HG03095 (cell line): ENCODE data around the gene TFDP2.

Experiments
- ATAC-seq: cut with Tn5 transposase; IDR thresholded peaks from one replicate; pipeline ENCODE4 v1.9.1; 2021; ENCODE audit warnings: moderate library complexity; ENCODE audit not compliant: unreplicated experiment

The TFDP2 gene

GRCh38 chr3:141972399-141972798, 176.9 kb downstream of the TFDP2 start:
- no peak for ATAC-seq

GRCh38 chr3:141971571-141971970, 177.8 kb downstream of the TFDP2 start:
- no peak for ATAC-seq

- ATAC-seq = no peak
Measured at GRCh38 chr3:141969711-141970110, 179.6 kb downstream of the TFDP2 start.

GRCh38 chr3:141965471-141965870, 183.9 kb downstream of the TFDP2 start:
- no peak for ATAC-seq

GRCh38 chr3:141963301-141963700, 186.0 kb downstream of the TFDP2 start:
- no peak for ATAC-seq

GRCh38 chr3:141960731-141961130, 188.6 kb downstream of the TFDP2 start:
- no peak for ATAC-seq

- ATAC-seq = no peak
Measured at GRCh38 chr3:141959589-141960554, 189.5 kb downstream of the TFDP2 start.

- no peak for ATAC-seq
Measured at GRCh38 chr3:141955175-141955574, 194.2 kb downstream of the TFDP2 start.

- ATAC-seq = no peak
Measured at GRCh38 chr3:141952611-141953010, 196.7 kb downstream of the TFDP2 start.

GRCh38 chr3:141950572-141951493, 198.5 kb downstream of the TFDP2 start:
- no peak for ATAC-seq

GRCh38 chr3:141949972-141950371, 199.4 kb downstream of the TFDP2 start:
- no peak for ATAC-seq

- ATAC-seq = no peak
Measured at GRCh38 chr3:141949399-141949798, 199.9 kb downstream of the TFDP2 start.

GRCh38 chr3:141945726-141946485, 203.4 kb downstream of the TFDP2 start:
- ATAC-seq = no peak

- ATAC-seq = no peak
Measured at GRCh38 chr3:141942006-141942405, 207.3 kb downstream of the TFDP2 start.

- ATAC-seq = no peak
Measured at GRCh38 chr3:141941093-141941492, 208.3 kb downstream of the TFDP2 start.

- ATAC-seq = no peak
Measured at GRCh38 chr3:141940194-141940776, 209.1 kb downstream of the TFDP2 start.

GRCh38 chr3:141939759-141940158, 209.6 kb downstream of the TFDP2 start:
- no peak for ATAC-seq

GRCh38 chr3:141938011-141938500, 211.3 kb downstream of the TFDP2 start:
- no peak for ATAC-seq

GRCh38 chr3:141934354-141934753, 215.0 kb downstream of the TFDP2 start:
- no peak for ATAC-seq
